SK-N-SH (cell line): ENCODE data around the gene C6orf136. TPM values are rescaled to one million over a fixed set of nuclear protein-coding genes. Genes with fewer than 3 reads are reported as not detected.

Source experiments
- CTCF ChIA-PET: fragments of 300-600, 350-600 bp; formaldehyde crosslinking; extraction: SDS; loops from one replicate; lab custom pipeline; 2021; lab: Yijun Ruan, JAX
- POLR2A ChIA-PET: fragments of 350-600 bp; sonication (Branson Sonifier 250); formaldehyde crosslinking; extraction: SDS; loops from one replicate; lab custom pipeline; 2020; ENCODE audit warnings: antibody characterized with exemption, inconsistent platforms; lab: Yijun Ruan, JAX
- DNase-seq: peaks from one replicate; pipeline ENCODE4 v3.0.0; 2012
- H2AFZ ChIP-seq: fragments of 200-600 bp; sonication (generic); 2 replicates; pipeline ENCODE4 v1.8.1; 2016; ENCODE audit warnings: antibody characterized with exemption, mild to moderate bottlenecking, low read depth
- H3F3A ChIP-seq: fragments of 200-600 bp; sonication (generic); replicated peaks from 2 replicates; pipeline ENCODE3; 2016; ENCODE audit warnings: antibody characterized with exemption, mild to moderate bottlenecking; ENCODE audit not compliant: insufficient read depth
- H3K27ac ChIP-seq, 2 experiments: fragments of 200-500 bp in 1 of 2; fragments of 200-600 bp in 1 of 2; sonication (Bioruptor generic) in 1 of 2; sonication (generic), shearing (Covaris generic) in 1 of 2; 2 replicates each; pipeline versions ENCODE4 v1.5.1 to v1.6.1; 2014 to 2016; ENCODE audit warnings: low read depth in 2 of 2, inconsistent platforms in 1 of 2, low read length in 1 of 2, mild to moderate bottlenecking in 1 of 2, mixed read lengths in 1 of 2
- H3K27me3 ChIP-seq: fragments of 200-600 bp; sonication (generic), shearing (Covaris generic); 2 replicates; pipeline ENCODE4 v1.6.1; 2016; ENCODE audit warnings: mixed run types; ENCODE audit not compliant: insufficient read depth
- H3K36me3 ChIP-seq, 2 experiments: fragments of 200-500 bp in 1 of 2; fragments of 200-600 bp in 1 of 2; sonication (Bioruptor generic) in 1 of 2; sonication (generic) in 1 of 2; replicated peaks in 1 of 2; 2 replicates each; pipeline versions ENCODE3 to v1.5.1; 2014 to 2016; ENCODE audit warnings: low read length in 1 of 2, mild to moderate bottlenecking in 1 of 2; ENCODE audit not compliant: insufficient read depth in 2 of 2, control insufficient read depth in 1 of 2
- H3K4me1 ChIP-seq, 2 experiments: fragments of 200-500 bp in 1 of 2; fragments of 200-600 bp in 1 of 2; sonication (Bioruptor generic) in 1 of 2; sonication (generic), shearing (Covaris generic) in 1 of 2; 2 replicates each; pipeline versions ENCODE4 v1.5.1 to v1.6.1; 2014 to 2016; ENCODE audit warnings: low read depth in 1 of 2, low read length in 1 of 2, mixed run types in 1 of 2; ENCODE audit not compliant: insufficient read depth in 2 of 2, control insufficient read depth in 1 of 2
- H3K4me2 ChIP-seq: fragments of 200-600 bp; sonication (generic), shearing (Covaris generic); 2 replicates; pipeline ENCODE4 v1.6.1; 2017; ENCODE audit warnings: mixed run types
- H3K4me3 ChIP-seq, 2 experiments: fragments of 200-500 bp in 1 of 2; fragments of 200-600 bp in 1 of 2; sonication (Bioruptor generic) in 1 of 2; sonication (generic), shearing (Covaris generic) in 1 of 2; 2 replicates each; pipeline versions ENCODE4 v1.5.1 to v1.8.1; 2014 to 2016; ENCODE audit warnings: low read depth in 2 of 2, inconsistent platforms in 1 of 2, low read length in 1 of 2, mild to moderate bottlenecking in 1 of 2, mixed read lengths in 1 of 2, moderate library complexity in 1 of 2
- H3K79me2 ChIP-seq: fragments of 200-600 bp; sonication (generic); 2 replicates; pipeline ENCODE4 v1.8.1; 2017; ENCODE audit warnings: mild to moderate bottlenecking; ENCODE audit not compliant: insufficient read depth
- H3K9ac ChIP-seq: fragments of 200-600 bp; sonication (generic); 2 replicates; pipeline ENCODE4 v1.6.1; 2017; ENCODE audit warnings: mixed run types
- H3K9me2 ChIP-seq: fragments of 200-600 bp; sonication (generic); 2 replicates; pipeline ENCODE4 v1.6.1; 2017; ENCODE audit warnings: mixed run types
- H3K9me3 ChIP-seq: fragments of 200-600 bp; sonication (generic); 2 replicates; pipeline ENCODE4 v1.6.1; 2017; ENCODE audit warnings: mixed run types, mild to moderate bottlenecking, moderate library complexity
- H4K20me1 ChIP-seq: fragments of 200-600 bp; sonication (generic); 2 replicates; pipeline ENCODE4 v1.6.1; 2017; ENCODE audit warnings: mild to moderate bottlenecking, mixed run types; ENCODE audit not compliant: insufficient read depth
- ELF1 ChIP-seq: IDR thresholded peaks from 2 replicates; pipeline ENCODE4 v1.4.0; 2012
- GATA2 ChIP-seq: sonication (generic); formaldehyde crosslinking; IDR thresholded peaks from 2 replicates; pipeline ENCODE4 v1.5.0; 2020; ENCODE audit warnings: mild to moderate bottlenecking, missing genetic modification reagents
- IRF3 ChIP-seq: fragments of 150-350 bp; IDR thresholded peaks from 2 replicates; pipeline ENCODE4 v1.6.1; 2016; ENCODE audit warnings: mild to moderate bottlenecking, low read depth, low read length
- RFX5 ChIP-seq: IDR thresholded peaks from 2 replicates; pipeline ENCODE4 v1.6.1; 2012; ENCODE audit warnings: mild to moderate bottlenecking, improper control_type of control experiment, low read length
- USF2 ChIP-seq: fragments of 150-350 bp; IDR thresholded peaks from 2 replicates; pipeline ENCODE4 v1.6.1; 2017; ENCODE audit warnings: antibody characterized with exemption, low read length, low read depth, borderline replicate concordance
- whole genome bisulfite sequencing: methylation state at CpG from one replicate; pipeline ENCODE4 v1.1.6; 2017; ENCODE audit warnings: low lambda C conversion rate; 5-methylcytosine and 5-hydroxymethylcytosine counted together
- polyA plus RNA-seq, 3 experiments: library from polyadenylated mRNA; depleted of rRNA; stranded (reverse); fragments of >200 nt; gene quantifications; 2 replicates each; pipeline ENCODE4 v1.2.3, GENCODE V29; 2012

C6orf136 gene
- polyA plus RNA-seq, 1 of the 3 experiments (the other 2 are of a cell fraction): 14.3 TPM

GRCh38 chr6:30700340-30700739 lies 53.4 kb downstream of the C6orf136 start:
- peaks cover 9% of the 10 kb centered on the region for H3F3A ChIP-seq
- no peaks in the 10 kb centered on the region for H3K9me2 ChIP-seq
- peaks cover 4 to 16% of the 10 kb centered on the region in 2 experiments for H3K36me3 ChIP-seq
- no peak for DNase-seq
- CTCF ChIA-PET: interaction anchor here (0.9 to 29.8 kb wide), 2 partner anchors 21 to 22 kb away, joined by 3 to 838 read pairs; partner anchors contain the start of genes FLOT1, MDC1 and TUBB
- WGBS: 93% methylated on average over 4 of the region's 4 CpGs
- no peaks in the 10 kb centered on the region for H3K79me2 ChIP-seq
- no peaks in the 10 kb centered on the region for H3K4me1 ChIP-seq
- no peak overlapping the region for H3K4me3 ChIP-seq
- H3K9ac ChIP-seq: no peak overlapping the region
- no peak overlapping the region for H2AFZ ChIP-seq
- H3K9me3 ChIP-seq: no peaks in the 10 kb centered on the region
- H3K27ac ChIP-seq: no peak overlapping the region
- POLR2A ChIA-PET: no interaction called here
- no peaks in the 10 kb centered on the region for H3K27me3 ChIP-seq
- no peak for TF ChIP-seq RFX5
- TF ChIP-seq IRF3: no peak
- TF ChIP-seq USF2: no peak
- no peak for TF ChIP-seq ELF1
- no peak for TF ChIP-seq GATA2
- H4K20me1 ChIP-seq: no peaks in the 10 kb centered on the region
- no peak overlapping the region for H3K4me2 ChIP-seq

Other genes starting within 250 kb of the C6orf136 start
- gene HLA-E, start 157.6 kb upstream of the C6orf136 start, polyA plus RNA-seq (2012; rRNA removed): 90.9 and 99.7 TPM in 2 replicates
- 36.4 and 43.3 TPM in 2 replicates for gene GNL1, start 90.6 kb upstream of the C6orf136 start, polyA plus RNA-seq (2012; rRNA removed)
- 21.2 and 26.0 TPM in 2 replicates for gene PRR3, start 89.8 kb upstream of the C6orf136 start, polyA plus RNA-seq (2012; rRNA removed)
- 42.5 and 53.4 TPM in 2 replicates for gene ABCF1, start 75.7 kb upstream of the C6orf136 start, polyA plus RNA-seq (2012; rRNA removed)
- 16.8 and 22.1 TPM in 2 replicates for gene PPP1R10, start 29.9 kb upstream of the C6orf136 start, polyA plus RNA-seq (2012; rRNA removed)
- 45.2 and 51.1 TPM in 2 replicates for gene MRPS18B, start 29.3 kb upstream of the C6orf136 start, polyA plus RNA-seq (2012; rRNA removed)
- 35.4 and 36.2 TPM in 2 replicates for gene ATAT1, start 20.3 kb upstream of the C6orf136 start, polyA plus RNA-seq (2012; rRNA removed)
- gene DHX16, start 25.9 kb downstream of the C6orf136 start, polyA plus RNA-seq (2012; rRNA removed): 59.8 and 63.3 TPM in 2 replicates
- gene PPP1R18, start 39.5 kb downstream of the C6orf136 start, polyA plus RNA-seq (2012; rRNA removed): 57.3 and 73.2 TPM in 2 replicates
- gene NRM, start 43.9 kb downstream of the C6orf136 start, polyA plus RNA-seq (2012; rRNA removed): 19.7 and 26.8 TPM in 2 replicates
- gene MDC1, start 70.1 kb downstream of the C6orf136 start, polyA plus RNA-seq (2012; rRNA removed): 5.9 and 10.4 TPM in 2 replicates
- 1,037 and 1,093 TPM in 2 replicates for gene TUBB, start 73.2 kb downstream of the C6orf136 start, polyA plus RNA-seq (2012; rRNA removed)
- gene FLOT1, start 95.6 kb downstream of the C6orf136 start, polyA plus RNA-seq (2012; rRNA removed): 457 and 462 TPM in 2 replicates
- 12.9 and 14.0 TPM in 2 replicates for gene IER3, start 97.4 kb downstream of the C6orf136 start, polyA plus RNA-seq (2012; rRNA removed)
- 40.2 and 52.8 TPM in 2 replicates for gene DDR1, start 237.4 kb downstream of the C6orf136 start, polyA plus RNA-seq (2012; rRNA removed)